Activated CD8-positive, alpha-beta T cell treated with anti-CD3 and anti-CD28 coated beads for 36 hours (primary cell): ENCODE results near the gene HCRTR1. TPM values are rescaled to one million over a fixed set of nuclear protein-coding genes. Genes with fewer than 3 reads are reported as not detected.

Source experiments
- ATAC-seq: fragments of 200-7000 bp; cut with Tn5 transposase; one replicate; pipeline ENCODE4 v1.10.0; 2021; ENCODE audit warnings: mild to moderate bottlenecking, moderate library complexity
- CTCF ChIA-PET: fragments of 350-600 bp; sonication (Branson Sonifier 250); formaldehyde crosslinking; loops from one replicate; lab custom pipeline; 2021; ENCODE audit warnings: antibody characterized with exemption; lab: Charles Lee
- POLR2A ChIA-PET: fragments of 350-600 bp; sonication (Branson Sonifier 250); formaldehyde crosslinking; loops from one replicate; lab custom pipeline; 2021; ENCODE audit warnings: antibody characterized with exemption; lab: Charles Lee
- DNase-seq: peaks from one replicate; pipeline ENCODE4 v3.0.0-alpha.2; 2020
- H3K27ac Mint-ChIP-seq: one replicate; pipeline ENCODE4 v1.8.0; 2021; ENCODE audit warnings: mild to moderate bottlenecking, mixed read lengths
- H3K27me3 Mint-ChIP-seq: one replicate; pipeline ENCODE4 v1.8.0; 2021; ENCODE audit warnings: mixed read lengths
- H3K36me3 Mint-ChIP-seq: one replicate; pipeline ENCODE4 v1.8.0; 2021; ENCODE audit warnings: low read depth, mixed read lengths
- H3K4me1 Mint-ChIP-seq: one replicate; pipeline ENCODE4 v1.8.0; 2021; ENCODE audit warnings: low read depth, mixed read lengths
- H3K4me3 Mint-ChIP-seq: one replicate; pipeline ENCODE4 v1.8.0; 2021; ENCODE audit warnings: mild to moderate bottlenecking, moderate library complexity, mixed read lengths
- H3K9me3 Mint-ChIP-seq: one replicate; pipeline ENCODE4 v1.8.0; 2021; ENCODE audit warnings: mixed read lengths
- intact Hi-C: fragments of 100-400 bp; cut with micrococcal nuclease; formaldehyde crosslinking; loops from one replicate; pipeline ENCODE4 v1.10.0; 2022
- total RNA-seq, 2 experiments: library from RNA; stranded (reverse); gene quantifications; one replicate each; pipeline ENCODE4 v1.2.3, GENCODE V29; 2021
- TF ChIP-seq, protein P1 (sequence below): fragments of 200-600 bp; IDR thresholded peaks from one replicate; pipeline ENCODE4 v1.8.0; 2022; ENCODE audit warnings: antibody characterized with exemption, mild to moderate bottlenecking

HCRTR1 gene
- total RNA-seq, 2 experiments from 2014 or later, result not detected

DNA sequence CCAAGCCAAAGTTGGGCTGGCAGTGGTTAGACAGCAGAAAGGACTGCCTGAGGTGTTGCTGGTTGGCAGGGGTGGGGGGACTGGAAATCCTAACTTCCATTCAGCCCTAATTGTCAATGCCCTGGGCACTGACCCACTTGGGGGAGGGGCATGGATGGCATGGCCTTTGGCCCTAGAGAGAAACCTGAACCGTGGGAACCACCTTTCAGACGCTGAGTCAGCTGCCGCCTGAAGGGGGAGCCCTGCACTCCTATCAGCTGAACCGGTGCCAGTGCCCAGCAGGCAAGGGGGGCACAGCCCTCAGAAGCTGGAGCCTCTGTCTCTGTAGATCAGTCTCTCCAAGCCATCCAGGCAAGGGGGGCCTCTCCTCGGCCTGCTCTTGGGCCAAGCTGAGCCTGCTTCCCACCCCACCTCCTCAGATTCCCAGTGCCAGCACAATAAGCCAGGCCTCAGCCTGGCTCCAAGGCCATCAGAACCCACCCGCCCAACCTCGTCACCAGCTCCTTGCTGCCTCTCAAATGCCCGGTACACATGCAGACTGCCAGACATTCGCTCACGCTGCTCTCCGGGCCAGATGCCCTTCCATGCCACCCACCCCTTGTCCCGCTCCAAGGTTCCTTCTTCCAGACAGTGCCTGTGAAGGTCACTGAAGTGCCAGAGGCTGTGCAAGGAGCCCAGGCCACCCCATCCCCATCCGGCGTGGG is 29.6 kb upstream of the HCRTR1 start:
- H3K36me3 Mint-ChIP-seq, result no peaks in the 10 kb centered on the region
- TF ChIP-seq, protein P1, sequence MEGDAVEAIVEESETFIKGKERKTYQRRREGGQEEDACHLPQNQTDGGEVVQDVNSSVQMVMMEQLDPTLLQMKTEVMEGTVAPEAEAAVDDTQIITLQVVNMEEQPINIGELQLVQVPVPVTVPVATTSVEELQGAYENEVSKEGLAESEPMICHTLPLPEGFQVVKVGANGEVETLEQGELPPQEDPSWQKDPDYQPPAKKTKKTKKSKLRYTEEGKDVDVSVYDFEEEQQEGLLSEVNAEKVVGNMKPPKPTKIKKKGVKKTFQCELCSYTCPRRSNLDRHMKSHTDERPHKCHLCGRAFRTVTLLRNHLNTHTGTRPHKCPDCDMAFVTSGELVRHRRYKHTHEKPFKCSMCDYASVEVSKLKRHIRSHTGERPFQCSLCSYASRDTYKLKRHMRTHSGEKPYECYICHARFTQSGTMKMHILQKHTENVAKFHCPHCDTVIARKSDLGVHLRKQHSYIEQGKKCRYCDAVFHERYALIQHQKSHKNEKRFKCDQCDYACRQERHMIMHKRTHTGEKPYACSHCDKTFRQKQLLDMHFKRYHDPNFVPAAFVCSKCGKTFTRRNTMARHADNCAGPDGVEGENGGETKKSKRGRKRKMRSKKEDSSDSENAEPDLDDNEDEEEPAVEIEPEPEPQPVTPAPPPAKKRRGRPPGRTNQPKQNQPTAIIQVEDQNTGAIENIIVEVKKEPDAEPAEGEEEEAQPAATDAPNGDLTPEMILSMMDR, result peak; percentile 68
- H3K4me1 Mint-ChIP-seq, result no peaks in the 10 kb centered on the region
- ATAC-seq, result peak; percentile 93
- CTCF ChIA-PET, result interaction anchor here (1.0 to 1.8 kb wide), 11 partner anchors 9 to 201 kb away, joined by 3 to 10 read pairs (median 4); no protein-coding TSS in a partner anchor
- intact Hi-C loops, result no loop called here
- POLR2A ChIA-PET, result no interaction called here
- no peaks in the 10 kb centered on the region for H3K9me3 Mint-ChIP-seq
- DNase-seq, result peak; percentile 72
- no peak overlapping the region for H3K4me3 Mint-ChIP-seq
- H3K27me3 Mint-ChIP-seq, result peaks cover 11% of the 10 kb centered on the region
- no peak overlapping the region for H3K27ac Mint-ChIP-seq

DNA sequence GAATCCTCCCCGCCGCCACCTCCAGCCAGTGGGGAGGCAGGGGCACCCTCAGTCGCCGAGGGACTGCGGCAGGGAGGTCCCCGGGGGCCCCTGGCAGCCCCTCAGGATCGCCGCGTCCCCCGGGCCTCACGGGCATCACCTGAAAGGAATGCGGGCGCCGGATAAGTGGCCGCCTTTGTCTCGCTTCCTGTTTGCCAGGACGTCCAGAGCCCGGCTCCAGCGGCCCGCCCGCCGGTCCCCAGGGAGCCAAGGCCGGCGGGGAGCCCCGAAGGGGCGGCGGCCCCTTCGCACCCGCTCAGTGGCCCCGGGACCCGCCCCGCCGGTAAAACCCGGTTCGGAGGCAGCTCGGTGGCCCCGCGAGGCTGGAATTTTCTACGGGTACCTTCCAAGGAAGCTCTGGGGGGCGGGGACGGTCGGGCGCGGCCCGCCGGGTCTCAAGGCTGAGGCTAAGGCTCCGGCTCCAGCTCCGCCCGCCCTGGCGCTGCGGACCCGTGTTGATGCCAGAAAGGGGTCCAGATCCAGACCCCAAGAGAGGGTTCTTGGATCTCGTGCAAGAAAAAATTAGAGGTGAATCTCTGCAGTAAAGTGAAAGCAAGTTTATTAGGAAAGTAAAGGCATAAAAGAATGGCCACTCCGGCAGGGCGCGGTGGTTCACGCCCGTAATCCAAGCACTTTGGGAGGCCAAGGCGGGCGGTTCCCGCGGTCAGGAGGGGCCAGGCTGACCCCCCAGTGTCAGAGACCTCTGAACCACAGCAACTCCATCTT is 28.6 kb upstream of the HCRTR1 start:
- Mint-ChIP-seq H3K36me3 (no peaks in the 10 kb centered on the region), H3K4me3 (no peak overlapping the region), H3K4me1 (no peaks in the 10 kb centered on the region), H3K27me3 (peaks cover 13% of the 10 kb centered on the region), H3K27ac (no peak overlapping the region), H3K9me3 (no peaks in the 10 kb centered on the region)
- ChIA-PET POLR2A (no interaction called here), CTCF (interaction anchor here (0.8 to 1.8 kb wide), 3 partner anchors 9 to 200 kb away, joined by 4 to 7 read pairs (median 4); no protein-coding TSS in a partner anchor)
- TF ChIP-seq, protein P1, result no peak
- DNase-seq (no peak), ATAC-seq (no peak)
- intact Hi-C loops, result no loop called here

DNA sequence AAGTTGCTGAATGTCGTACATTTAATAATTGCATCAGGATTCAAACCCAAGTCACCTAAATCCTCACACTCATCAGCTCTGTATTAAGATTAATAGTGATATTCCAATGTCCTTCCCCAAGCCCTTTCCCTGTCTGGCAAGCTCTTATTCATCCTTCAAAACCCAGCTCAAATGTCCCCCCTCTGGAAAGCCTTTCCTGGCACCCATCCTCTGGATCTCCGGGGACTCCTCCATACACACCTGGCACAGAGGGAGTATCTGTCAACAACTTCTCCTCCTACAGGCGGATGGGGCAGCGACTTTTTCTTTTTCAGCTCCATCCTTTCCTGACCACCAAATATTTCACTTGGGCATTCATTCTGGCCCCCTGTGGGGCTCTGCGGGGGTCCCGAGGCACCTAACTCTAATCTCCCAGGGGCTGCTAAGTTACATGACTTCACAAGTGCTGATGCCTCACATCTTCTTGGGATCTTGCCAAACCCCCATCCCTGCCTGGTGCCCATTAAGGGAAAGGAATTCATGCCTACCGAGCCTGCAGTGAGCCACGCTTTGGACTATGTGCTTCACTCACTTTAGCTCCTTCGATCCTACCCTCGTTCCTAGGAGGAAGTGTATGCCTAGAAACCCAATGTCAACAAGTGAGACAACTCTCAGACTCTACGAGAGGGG is 25.9 kb upstream of the HCRTR1 start:
- CTCF ChIA-PET, result interaction anchor here (1.1 to 3.7 kb wide), 2 partner anchors 27 kb away, joined by 3 to 19 read pairs; no protein-coding TSS in a partner anchor
- no peak overlapping the region for H3K27ac Mint-ChIP-seq
- no peaks in the 10 kb centered on the region for H3K9me3 Mint-ChIP-seq
- peaks cover 16% of the 10 kb centered on the region for H3K27me3 Mint-ChIP-seq
- TF ChIP-seq, protein P1, result no peak
- H3K36me3 Mint-ChIP-seq, result no peaks in the 10 kb centered on the region
- H3K4me3 Mint-ChIP-seq, result no peak overlapping the region
- POLR2A ChIA-PET, result no interaction called here
- no peaks in the 10 kb centered on the region for H3K4me1 Mint-ChIP-seq
- ATAC-seq (no peak), DNase-seq (no peak)
- intact Hi-C loops, result no loop called here

DNA sequence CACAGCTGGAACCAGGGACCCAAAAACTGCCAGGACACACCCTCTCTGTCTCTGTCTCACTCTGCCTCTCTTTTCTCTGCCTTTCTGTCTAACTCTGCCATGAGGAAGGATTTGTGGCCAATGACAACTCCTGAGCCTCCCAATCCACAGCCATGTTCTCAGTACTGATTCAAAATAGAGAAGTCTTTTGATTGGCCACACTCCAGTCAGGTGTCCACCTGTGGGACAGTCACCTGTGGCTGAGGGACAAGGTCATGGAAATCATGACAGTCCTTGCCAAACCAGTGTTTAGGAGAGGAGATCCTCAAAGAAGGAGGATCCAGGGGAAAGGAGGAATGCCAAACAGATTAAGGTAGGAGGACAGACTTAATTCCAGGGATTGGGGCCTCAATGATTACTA is 25.4 kb upstream of the HCRTR1 start:
- no peak for ATAC-seq
- ChIA-PET CTCF (interaction anchor here (2.1 to 3.7 kb wide), 2 partner anchors 26 to 28 kb away, joined by 5 to 19 read pairs; no protein-coding TSS in a partner anchor), POLR2A (no interaction called here)
- H3K27ac Mint-ChIP-seq, result no peak overlapping the region
- no peaks in the 10 kb centered on the region for H3K9me3 Mint-ChIP-seq
- intact Hi-C loops, result no loop called here
- TF ChIP-seq, protein P1, result no peak
- no peaks in the 10 kb centered on the region for H3K36me3 Mint-ChIP-seq
- no peak overlapping the region for H3K4me3 Mint-ChIP-seq
- no peaks in the 10 kb centered on the region for H3K4me1 Mint-ChIP-seq
- peaks cover 16% of the 10 kb centered on the region for H3K27me3 Mint-ChIP-seq
- DNase-seq, result no peak
